ENCODE measurements around the gene PDZK1IP1.

DNA sequence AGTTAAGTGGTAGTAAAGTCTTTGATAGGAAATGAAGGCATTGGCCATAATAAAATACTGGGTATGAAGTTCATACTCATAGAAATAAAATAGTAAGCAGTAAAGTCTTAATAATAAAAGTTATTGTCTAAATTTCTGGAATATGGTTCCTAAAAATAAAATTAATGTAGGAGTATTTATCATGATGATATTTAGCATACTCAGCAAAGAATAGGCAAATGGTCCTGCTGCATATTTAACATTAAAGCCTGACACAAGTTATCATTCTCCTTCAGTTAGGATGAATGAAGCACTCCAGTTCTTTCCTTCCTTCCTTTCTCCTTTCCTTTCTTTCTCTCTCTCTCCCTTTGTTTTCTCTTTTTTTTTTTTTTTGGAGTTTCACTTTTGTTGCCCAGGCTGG is 25.3 kb downstream of the PDZK1IP1 start:
- TF ChIP-seq, protein P1, sequence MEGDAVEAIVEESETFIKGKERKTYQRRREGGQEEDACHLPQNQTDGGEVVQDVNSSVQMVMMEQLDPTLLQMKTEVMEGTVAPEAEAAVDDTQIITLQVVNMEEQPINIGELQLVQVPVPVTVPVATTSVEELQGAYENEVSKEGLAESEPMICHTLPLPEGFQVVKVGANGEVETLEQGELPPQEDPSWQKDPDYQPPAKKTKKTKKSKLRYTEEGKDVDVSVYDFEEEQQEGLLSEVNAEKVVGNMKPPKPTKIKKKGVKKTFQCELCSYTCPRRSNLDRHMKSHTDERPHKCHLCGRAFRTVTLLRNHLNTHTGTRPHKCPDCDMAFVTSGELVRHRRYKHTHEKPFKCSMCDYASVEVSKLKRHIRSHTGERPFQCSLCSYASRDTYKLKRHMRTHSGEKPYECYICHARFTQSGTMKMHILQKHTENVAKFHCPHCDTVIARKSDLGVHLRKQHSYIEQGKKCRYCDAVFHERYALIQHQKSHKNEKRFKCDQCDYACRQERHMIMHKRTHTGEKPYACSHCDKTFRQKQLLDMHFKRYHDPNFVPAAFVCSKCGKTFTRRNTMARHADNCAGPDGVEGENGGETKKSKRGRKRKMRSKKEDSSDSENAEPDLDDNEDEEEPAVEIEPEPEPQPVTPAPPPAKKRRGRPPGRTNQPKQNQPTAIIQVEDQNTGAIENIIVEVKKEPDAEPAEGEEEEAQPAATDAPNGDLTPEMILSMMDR (IDR thresholded peaks at IDR 0.05), result no peak
- TF ChIP-seq POLR2A (IDR thresholded peaks at IDR 0.05), result no peak

Measured in gastroesophageal sphincter (tissue), 3 donors.